HL-60/S4 (cell line): ENCODE measurements around the gene HMGXB4.

Experiments
- in situ Hi-C: fragments of 300-500 bp; cut with MboI; formaldehyde crosslinking; loops from 2 replicates; pipeline ENCODE4 v1.14.3; 2022; ENCODE audit warnings: low sequenced_read_pairs

Gene HMGXB4

GRCh38 chr22:35253946-35254345, 3.3 kb upstream of the HMGXB4 start:
- in situ Hi-C loops = no loop called here

DNA sequence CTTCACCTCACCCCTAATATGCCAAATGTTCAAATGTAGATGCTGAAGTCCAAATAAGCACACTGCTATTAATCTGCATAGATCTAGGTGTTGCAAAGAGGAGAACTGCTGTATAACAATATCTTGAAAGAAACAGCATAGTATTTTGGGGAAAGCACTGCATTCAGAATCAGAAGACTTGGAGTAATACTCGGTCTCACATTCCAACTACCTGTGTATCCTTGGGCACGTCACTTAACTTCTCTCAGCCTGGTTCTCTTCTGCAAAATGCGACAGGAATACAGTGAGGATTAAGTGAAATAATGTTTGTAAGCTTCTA, 332 bp upstream of the HMGXB4 start:
- in situ Hi-C loops = no loop called here

DNA sequence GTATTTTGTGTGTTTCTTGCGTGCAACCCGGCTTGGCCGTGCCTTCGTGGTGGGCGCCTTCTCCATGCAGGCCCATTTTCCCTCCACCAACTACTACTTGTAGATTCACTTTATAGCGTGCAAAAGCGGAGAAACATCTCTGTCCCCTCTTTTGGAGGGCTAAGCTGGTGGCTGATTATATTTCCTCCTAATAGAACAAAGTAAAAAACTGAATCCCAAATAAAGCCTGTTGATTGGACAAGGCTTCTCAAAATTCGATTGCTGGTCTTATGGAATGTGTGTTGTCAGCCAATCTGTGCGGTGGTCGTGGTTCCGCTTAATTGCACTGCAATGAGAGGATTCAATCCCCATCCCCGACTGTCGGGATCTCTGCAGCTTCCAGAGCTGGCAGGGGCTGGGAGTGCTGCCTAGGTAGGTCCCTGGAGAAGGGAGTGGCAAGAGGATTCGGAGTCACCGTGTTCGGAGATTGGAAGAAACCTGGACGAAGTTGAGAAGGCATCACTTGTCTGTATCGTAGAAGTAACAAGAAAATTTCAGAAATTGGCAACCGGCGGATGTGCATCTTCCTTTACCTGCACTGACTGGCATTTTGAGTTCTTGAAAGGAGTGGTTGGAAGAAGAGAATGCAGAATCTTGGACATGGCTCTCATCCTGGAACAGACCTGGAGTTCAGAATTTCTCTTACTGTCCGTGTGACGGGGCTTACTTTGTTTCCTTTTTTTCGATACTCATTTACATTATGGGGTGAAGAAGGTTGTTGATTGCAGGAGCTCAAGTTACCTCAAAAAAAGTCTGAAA, 1.1 kb downstream of the HMGXB4 start:
- in situ Hi-C loops = no loop called here

GRCh38 chr22:35264986-35265385, 7.7 kb downstream of the HMGXB4 start:
- in situ Hi-C loops = no loop called here

GRCh38 chr22:35266277-35266676, 9.0 kb downstream of the HMGXB4 start:
- in situ Hi-C loops = no loop called here

DNA sequence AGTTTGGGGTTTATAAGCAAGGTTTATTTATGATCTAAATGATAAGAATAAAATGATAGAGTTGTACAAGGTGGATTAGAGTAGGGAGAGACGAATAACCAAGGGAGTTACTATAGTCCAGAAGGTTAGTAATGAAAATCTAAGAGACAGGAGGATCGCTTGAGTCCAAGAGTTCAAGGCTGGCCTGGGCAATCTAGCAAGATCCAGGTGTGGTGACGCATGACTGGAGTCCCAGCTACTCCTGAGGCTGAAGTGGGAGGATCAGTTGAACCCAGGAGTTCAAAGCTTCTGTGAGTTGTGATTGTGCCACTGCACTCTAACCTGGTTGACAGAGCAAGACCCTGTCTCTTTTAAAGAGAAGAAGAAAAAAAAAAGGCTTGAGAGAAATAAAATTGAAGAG, 12.3 kb downstream of the HMGXB4 start:
- in situ Hi-C loops = no loop called here

- in situ Hi-C loops = no loop called here
These were observed 17.0 kb downstream of the HMGXB4 start for GRCh38 chr22:35274154-35274871.

DNA sequence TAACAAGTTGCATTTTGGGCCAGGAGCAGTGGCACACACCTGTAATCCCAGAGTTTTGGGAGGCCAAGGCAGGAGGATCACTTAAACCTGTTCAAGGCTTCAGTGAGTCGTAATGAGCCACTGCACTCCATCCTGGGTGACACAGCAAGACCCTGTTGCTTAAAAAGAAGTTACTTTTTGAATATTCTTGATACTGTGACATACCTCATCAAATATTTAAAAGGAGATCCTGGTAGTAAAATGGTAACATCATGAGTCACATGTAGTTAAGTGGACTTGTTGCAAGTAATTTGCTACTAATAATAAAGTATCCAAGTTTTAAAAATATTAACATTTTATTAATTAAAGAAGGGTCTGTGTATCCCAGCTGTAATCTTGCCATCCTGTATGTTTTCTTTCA, 18.3 kb downstream of the HMGXB4 start:
- in situ Hi-C loops = no loop called here

GRCh38 chr22:35276019-35276418, 18.7 kb downstream of the HMGXB4 start:
- in situ Hi-C loops = no loop called here

- in situ Hi-C loops = no loop called here
These were observed 30.8 kb downstream of the HMGXB4 start for GRCh38 chr22:35288116-35288515.

DNA sequence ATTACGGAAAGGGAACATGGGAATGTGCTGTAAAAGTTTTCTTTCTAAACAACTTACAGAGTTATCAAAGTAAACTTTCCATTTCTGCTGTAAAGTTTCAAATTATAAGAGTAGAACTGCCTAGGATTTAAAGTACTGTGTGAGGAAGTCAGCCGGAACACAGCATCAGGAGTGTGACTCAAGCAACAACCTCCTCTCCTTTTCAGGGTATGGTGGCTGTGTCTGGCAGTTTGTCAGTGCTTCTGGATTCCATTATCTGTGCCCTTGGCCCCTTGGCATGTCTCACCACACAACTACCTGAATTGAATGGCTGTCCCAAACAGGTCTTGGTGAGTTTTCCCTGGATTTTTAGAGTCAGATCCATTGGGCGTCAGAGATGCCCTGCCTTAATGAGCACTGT, 35.5 kb downstream of the HMGXB4 start:
- in situ Hi-C loops = no loop called here

- in situ Hi-C loops = no loop called here
These were observed 38.8 kb downstream of the HMGXB4 start for GRCh38 chr22:35296051-35296450.

GRCh38 chr22:35299217-35299672, 42.0 kb downstream of the HMGXB4 start:
- in situ Hi-C loops = no loop called here

GRCh38 chr22:35299673-35300499, 42.6 kb downstream of the HMGXB4 start, which contains the start of gene TOM1:
Gene TOM1, plus strand, starts transcription at chr22:35299894. Its CDS starts 35 bp downstream, at chr22:35299929.
- in situ Hi-C loops = no loop called here

DNA sequence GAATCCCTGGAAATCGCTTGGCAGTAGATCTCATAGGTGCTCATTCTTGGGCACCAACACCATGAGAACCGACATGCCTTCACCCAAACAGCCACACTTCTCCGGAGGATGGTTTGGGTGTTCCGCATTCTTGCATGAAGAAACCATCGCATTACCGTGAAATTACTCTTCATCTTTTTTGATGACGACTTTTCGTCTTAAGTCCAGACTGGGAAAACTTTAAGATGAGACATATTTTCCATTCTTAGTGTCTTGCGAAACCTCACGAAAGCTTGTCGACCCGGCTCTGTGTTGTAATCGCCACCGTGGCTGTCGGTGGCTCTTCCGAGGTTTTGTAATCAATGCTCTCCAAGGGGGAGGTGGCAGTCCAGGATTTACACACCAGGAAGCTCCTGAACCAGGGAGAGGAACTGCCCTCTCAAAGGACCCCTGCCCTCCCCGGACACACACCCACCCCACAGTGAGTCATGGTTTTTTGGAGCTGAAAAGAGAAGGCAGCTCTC, 44.1 kb downstream of the HMGXB4 start:
- in situ Hi-C loops = no loop called here

GRCh38 chr22:35303029-35303624, 45.8 kb downstream of the HMGXB4 start:
- in situ Hi-C loops = no loop called here

GRCh38 chr22:35305525-35306070, 48.3 kb downstream of the HMGXB4 start:
- in situ Hi-C loops = no loop called here

GRCh38 chr22:35306350-35306967, 49.2 kb downstream of the HMGXB4 start:
- in situ Hi-C loops = no loop called here

- in situ Hi-C loops = no loop called here
These were observed 50.1 kb downstream of the HMGXB4 start for GRCh38 chr22:35307372-35307771.

DNA sequence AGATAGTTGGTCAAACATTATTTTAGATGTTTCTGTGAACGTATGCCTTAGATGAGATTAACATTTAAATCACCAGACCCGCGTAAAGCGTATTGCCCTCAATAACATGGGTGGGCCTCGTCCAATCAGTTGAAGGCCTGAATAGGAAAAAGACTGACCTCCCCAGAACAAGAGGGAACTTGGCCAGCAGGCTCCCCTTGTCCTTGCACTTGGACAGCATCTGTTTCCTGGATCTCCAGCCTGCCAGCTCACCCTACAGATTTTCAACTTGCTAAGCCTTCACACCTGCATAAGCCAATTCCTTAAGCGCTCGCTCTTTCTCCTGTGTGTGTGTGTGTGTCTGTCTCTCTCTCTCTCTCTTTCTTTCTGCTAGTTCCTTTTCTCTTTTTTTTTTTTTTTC, 50.6 kb downstream of the HMGXB4 start:
- in situ Hi-C loops = no loop called here
